Neural progenitor cell (in vitro differentiated cells): ENCODE measurements around the gene RPP14.

ENCODE experiments used
- CTCF ChIP-seq: fragments of 200-600 bp; sonication (generic); IDR thresholded peaks from 2 replicates; pipeline ENCODE4 v1.5.1; 2017; ENCODE audit warnings: antibody characterized with exemption, mild to moderate bottlenecking
- EZH2 ChIP-seq: fragments of 200-600 bp; sonication (generic); IDR thresholded peaks from 2 replicates; pipeline ENCODE4 v1.6.1; 2017; ENCODE audit warnings: antibody characterized with exemption, mild to moderate bottlenecking, moderate library complexity

GRCh38 chr3:58357402-58357801 is 51.4 kb downstream of the RPP14 start:
- TF ChIP-seq CTCF (no peak), EZH2 (no peak)
